Lower leg skin (tissue), 3 donors: ENCODE measurements around the gene FOXP3.

Experiments
- CTCF ChIP-seq, 3 donors: fragments of 450-650 bp; IDR thresholded peaks; one replicate each; pipeline ENCODE4 v1.5.1; 2016; ENCODE audit warnings: antibody characterized with exemption in 3 of 3, mild to moderate bottlenecking in 3 of 3, moderate library complexity in 2 of 3
- POLR2A ChIP-seq, 2 donors: fragments of 450-650 bp; IDR thresholded peaks; one replicate each; pipeline ENCODE4 v1.6.1; 2016 to 2017; ENCODE audit warnings: antibody characterized with exemption in 2 of 2, mild to moderate bottlenecking in 1 of 2, moderate library complexity in 1 of 2

GRCh38 chrX:49309401-49309981 lies 45.0 kb upstream of the FOXP3 start:
- no peak for TF ChIP-seq CTCF (IDR thresholded peaks at IDR 0.05)
- TF ChIP-seq POLR2A (IDR thresholded peaks at IDR 0.05): no peak
